GM21423 (cell line): ENCODE data around the gene KIRREL3.

ENCODE experiments used
- ATAC-seq: cut with Tn5 transposase; IDR thresholded peaks from one replicate; pipeline ENCODE4 v1.9.1; 2021; ENCODE audit warnings: mild to moderate bottlenecking, moderate library complexity; ENCODE audit not compliant: unreplicated experiment

The KIRREL3 gene

DNA sequence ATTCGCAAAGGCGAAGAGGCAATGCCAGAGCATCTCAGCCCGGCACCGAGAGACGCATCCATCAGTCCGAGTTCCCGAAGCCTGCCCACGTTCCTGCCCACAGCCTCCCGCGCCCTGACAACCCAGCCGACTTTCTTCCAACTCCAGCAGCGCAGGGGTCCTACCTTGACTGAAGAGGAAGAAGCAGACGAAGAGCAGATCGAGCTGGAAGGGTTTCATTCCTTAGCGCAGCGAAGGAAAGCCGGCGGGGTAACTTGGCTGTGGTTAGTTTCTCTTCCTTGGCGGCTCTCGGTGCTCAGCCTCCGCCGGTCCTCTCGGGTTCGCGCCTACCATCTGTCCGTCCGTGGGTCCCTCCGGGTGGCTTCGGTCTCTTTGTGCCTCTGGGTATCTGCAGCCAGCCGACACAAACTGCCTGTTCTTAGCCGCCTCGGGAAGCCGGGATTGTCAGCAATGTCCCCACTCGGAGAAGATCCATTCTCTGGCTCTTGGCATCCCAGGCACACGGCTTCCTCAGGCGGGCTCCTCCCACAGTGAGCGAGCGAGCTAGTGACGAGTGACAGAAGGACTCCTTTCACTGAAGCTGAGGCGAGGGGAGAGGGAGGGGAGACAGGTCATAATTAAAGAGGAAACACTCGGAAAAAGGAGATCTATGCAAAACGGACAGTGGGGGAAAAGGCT, at the start of gene KIRREL3:
Gene KIRREL3 (minus strand): TSS at position 480 of the 678 bp plus-strand sequence.
- no peak for ATAC-seq

GRCh38 chr11:127050186-127050585, 49.6 kb upstream of the KIRREL3 start:
- no peak for ATAC-seq

DNA sequence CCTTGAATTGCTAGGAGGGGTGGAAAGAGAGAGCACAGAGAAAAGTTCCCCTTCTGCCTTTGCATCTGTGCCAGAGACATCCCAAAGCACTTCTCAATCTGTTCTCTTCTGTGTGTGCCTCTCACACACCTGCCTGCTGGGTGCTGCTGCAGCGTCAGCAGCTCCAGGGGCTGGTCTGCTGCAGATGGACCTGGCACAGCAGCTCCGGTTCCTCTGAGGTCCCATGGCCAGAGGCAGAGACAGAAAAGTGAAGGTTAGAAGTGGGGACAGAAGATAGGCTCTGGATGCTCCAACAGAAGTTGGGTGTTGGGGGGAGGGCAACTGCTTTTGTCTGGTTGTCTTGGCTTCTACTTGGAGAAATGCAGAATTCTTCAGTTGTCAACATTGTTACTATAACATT, 48.9 kb upstream of the KIRREL3 start:
- no peak for ATAC-seq

DNA sequence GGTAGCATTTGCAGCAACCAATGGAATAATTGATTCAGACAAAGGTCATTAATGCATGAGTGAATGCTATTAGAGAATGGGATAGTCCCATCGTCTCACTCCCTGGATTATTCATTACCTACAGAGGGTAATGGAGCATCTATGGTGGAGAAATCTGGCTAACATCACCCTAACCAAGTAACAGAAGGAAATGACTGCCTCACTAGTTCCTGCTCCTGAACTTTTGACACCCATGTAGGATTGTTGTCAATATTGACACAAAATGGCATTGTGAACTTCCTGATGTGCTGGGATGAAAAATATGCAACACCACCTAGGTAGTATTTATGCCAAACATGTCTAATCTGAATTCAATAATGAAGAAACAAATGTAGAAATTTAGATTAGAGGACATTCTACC, 44.0 kb upstream of the KIRREL3 start:
- ATAC-seq, result no peak

DNA sequence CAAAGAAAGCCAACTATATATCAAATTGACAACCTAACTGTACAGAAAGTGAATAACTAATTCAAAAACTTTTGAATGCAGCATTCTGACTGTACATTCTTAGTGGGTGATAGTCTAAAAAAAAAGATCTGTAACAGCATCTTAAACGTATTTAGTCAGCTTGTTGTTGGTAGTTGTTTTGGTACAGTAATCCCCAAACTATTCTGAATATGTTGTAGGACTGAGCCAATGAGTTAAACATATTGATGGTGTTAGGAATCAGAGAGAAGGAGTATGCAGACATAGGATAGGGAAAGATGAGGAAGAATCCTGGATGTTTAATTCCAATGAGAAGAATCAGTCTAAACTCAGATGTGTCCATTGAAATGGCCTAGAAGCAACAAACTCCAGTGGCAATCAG, 41.9 kb upstream of the KIRREL3 start:
- ATAC-seq, result no peak

DNA sequence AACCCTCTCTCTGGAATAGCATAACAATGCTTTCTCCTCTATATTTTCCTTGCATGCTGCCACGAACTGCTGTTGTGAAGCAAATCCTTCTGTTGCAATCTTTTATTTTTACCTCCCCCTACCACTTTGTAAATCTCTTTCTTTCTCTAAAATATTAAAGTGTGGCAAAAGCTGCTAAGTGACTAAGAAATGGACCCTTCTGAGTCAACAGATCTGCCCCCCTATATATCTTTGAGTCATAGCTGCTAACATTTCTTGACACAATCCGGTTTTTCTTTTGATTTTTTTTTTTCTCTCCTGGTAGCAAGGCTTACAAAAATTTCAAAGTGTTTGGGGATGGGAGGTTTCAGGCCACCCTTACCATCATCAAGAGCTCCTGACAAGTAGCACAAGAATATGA, 39.0 kb upstream of the KIRREL3 start:
- ATAC-seq, result no peak

DNA sequence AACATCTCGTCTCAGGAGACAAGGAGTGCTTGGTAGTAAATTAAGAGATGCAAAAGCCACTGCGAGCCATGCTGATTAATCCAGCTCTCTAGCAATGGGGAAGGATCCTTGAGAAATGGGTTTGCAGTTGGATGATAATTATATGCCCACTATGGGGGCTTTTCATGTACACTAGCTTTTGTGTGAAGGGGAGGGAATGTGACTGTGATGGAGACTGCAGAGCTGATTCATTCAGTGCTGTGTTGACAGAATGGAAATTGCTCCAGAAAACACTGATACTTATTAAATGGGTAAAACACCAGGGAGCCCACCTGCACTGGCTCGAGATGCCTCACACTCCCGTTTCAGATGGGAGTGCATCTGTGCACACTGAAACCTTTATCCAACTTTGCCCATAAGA, 37.0 kb upstream of the KIRREL3 start:
- no peak for ATAC-seq

DNA sequence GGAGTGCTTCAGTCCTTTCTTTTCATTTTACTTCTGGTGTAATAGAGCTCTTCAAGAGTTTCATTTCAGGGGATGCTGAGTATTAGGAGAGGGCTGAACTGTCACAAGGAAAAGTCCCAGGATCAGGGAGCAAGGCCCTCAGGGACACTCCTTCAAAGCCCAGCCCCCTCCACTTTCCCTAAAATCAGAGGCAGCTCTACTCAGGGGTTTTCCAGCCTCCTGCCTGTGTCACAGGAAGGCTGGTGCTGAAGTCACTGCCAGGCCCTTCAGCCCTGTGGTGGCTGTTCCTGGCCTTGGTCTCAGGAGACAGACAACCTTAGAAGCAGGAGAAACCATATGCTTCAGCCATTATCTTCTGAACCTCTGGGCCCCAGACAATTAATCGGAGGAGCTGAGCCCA, 36.4 kb upstream of the KIRREL3 start:
- ATAC-seq, result no peak

DNA sequence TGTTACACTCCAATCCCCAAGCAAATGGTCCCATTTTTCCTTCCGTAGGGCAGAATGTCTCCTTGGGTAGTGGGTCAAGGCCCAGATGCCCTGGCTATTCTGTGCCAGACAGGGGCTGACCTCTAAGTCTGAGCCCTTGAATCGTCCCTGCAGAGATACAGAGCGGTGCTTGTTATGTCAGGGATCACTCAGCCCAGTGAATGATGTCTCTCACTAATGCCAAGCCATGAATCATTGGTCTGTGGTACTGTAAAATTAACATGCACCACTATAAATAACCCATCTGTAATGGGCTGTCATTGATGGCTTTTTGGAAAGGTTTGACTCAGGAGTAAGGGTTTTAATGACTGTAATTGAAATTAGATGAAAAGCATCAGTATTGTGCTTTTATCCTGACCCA, 35.3 kb upstream of the KIRREL3 start:
- ATAC-seq, result no peak

- ATAC-seq, result no peak
These were observed 34.4 kb upstream of the KIRREL3 start for GRCh38 chr11:127034973-127035372.

DNA sequence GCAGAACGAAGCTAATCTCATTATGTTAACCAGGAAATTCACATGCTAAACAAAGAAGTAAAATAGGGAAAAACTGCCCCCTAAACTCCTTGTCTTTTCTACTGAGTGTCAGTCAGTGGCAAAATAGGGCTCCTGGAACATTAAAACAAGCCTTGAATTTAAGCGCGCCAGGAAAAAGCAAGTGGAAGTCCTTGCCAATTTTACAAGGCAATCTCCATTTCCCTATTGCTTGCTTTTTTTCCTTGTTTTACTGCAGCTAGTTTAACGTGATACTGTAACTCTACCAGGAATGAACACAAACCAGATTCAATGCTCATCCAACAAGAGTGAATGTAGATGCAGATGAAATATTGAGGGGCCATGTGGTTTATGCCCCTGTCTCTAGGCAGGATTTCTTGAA, 28.1 kb upstream of the KIRREL3 start:
- no peak for ATAC-seq

- no peak for ATAC-seq
These were observed 27.2 kb upstream of the KIRREL3 start for GRCh38 chr11:127027789-127028188.

DNA sequence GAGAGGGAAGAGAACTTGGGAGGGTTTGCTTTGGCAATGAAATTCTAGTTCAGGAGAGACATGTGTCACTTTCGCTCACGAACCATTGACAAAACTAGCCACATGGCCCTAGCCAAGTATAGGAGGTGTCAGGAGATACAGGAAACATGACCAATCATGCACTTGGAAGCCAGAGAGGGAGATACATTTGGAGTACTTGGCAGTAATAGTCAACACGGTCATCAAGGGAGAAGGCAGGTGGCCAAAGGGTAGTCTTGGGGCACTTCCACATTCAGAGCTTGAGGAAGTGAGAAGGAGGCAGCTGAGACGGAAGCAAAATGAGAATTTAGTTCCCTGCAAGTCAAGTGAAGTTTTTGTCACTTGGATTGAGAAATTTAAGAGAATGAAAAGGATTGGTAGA, 26.4 kb upstream of the KIRREL3 start:
- ATAC-seq, result no peak

DNA sequence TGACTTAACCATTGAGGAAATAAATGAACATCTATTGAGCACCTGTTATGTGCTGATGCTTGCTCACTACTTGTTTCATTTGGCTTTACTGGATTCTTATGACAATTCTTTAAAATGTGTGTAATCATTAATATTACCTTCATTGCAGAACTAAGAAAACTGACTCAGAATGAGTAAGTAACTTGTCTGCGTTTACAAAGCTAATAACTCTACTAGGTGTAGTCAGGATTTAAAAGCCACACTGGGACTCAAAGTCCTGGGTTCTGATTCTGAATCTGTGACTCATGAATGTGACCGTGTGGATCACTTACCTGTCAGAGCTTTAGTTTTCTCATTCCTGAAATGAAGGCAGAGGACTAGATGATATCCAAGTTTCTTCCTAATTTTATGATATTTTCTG, 23.4 kb upstream of the KIRREL3 start:
- ATAC-seq, result no peak

GRCh38 chr11:127018683-127019279, 18.2 kb upstream of the KIRREL3 start:
- no peak for ATAC-seq

DNA sequence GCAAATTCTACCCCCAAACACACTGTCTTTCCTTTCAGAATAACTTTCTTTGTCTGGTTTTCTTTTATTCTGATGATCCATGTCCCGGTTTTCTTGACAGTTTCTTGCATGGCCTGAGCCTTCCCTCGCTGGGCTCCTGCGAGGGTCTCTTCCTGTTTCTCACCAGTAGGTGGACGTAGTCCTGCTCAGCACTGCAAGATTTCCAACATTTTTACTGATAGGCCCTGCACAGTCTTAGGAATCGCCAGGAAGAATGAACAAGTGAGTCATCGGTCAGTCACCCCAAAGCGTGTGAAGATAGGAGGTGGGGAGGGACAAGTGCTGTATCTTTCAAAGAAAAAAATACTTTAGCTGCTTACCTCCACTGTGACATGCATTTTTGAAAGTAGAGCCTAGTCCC, 16.9 kb upstream of the KIRREL3 start:
- ATAC-seq, result no peak

- no peak for ATAC-seq
These were observed 13.0 kb upstream of the KIRREL3 start for GRCh38 chr11:127013550-127013949.

- no peak for ATAC-seq
These were observed 5.7 kb upstream of the KIRREL3 start for GRCh38 chr11:127006311-127006710.

DNA sequence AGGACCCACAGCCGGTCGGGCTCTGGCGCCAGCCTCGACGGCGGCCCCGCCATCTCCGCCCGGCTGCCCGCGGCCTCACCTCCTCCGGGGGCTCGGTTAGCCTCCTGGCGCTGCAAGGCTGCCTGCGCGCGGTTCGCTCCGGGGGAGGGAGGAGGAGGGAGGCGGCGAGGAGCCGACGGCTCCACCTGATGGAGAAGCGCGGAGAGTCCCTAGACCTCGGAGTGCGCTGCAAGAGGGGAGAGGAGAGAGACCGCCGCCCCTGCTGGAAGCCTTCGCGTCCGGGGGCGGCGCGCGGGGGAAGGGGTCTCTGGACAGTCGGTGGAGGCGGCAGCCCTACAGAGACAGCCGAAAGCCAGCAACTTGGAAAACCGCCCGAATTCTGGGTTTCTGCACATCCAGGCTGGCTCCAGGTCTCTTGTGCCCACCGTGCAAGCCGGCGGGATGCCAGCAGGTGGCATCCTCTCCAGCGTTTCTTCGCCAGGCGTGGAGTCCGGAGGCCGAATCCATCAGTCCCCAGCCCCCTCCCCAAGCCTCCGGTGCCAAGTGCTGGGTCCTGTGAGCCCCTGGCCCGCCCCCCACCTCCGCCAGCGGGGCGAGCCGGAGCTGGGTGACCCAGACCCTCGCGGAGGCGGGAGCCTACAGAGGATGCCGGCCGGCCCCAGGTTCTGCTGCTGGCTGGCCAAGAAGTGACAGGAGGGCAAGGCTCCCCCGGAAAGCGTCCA, 2.9 kb upstream of the KIRREL3 start:
- no peak for ATAC-seq

DNA sequence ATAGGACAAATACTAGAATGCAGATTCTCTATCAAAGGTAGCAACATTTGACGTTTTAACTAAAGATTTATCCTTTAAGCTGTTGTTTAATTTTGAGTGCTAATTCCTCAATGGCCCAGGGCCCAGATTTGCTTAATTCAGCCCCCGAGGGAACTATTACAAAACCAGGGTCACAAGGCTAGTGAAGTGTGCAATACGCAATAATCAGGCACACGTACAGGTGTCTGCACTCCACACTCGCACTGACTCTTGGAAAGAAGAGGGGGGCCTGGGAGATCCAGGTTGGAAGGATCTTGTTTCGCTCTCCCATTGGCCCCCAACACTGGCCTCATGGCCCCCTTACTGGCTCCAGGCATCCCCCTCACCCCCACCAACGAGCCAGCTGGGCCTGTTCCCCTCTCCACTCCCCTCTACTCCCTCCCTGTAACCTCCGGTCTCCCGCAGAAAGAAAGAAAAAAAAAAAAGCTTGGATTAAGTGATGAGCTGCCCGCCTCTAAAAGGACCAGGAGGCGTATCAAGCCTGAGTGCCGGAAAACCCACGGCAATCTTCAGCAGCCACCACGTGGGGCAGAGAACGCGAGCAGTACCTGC, 2.2 kb upstream of the KIRREL3 start:
- no peak for ATAC-seq

GRCh38 chr11:127000981-127001380, 411 bp upstream of the KIRREL3 start:
- no peak for ATAC-seq

GRCh38 chr11:126999366-126999765, 1.2 kb downstream of the KIRREL3 start:
- ATAC-seq, result no peak
